A549 (cell line): ENCODE data around the gene FAM240A. TPM values are rescaled to one million over a fixed set of nuclear protein-coding genes. Genes with fewer than 3 reads are reported as not detected.
"Not testable (repeated sequence)": the region's sequence is repeated elsewhere in the genome, so short reads cannot be mapped to it uniquely, and the experiment has no call there.

Source experiments
- ATAC-seq, 2 experiments: fragments of 200-7000 bp in 1 of 2; fragments of >200 bp in 1 of 2; cut with Nextera tagmentation in 1 of 2; cut with Tn5 transposase in 1 of 2; 3 replicates each; pipeline versions ENCODE4 v1.8.0 to v1.9.1; 2018 to 2020; ENCODE audit warnings: mild to moderate bottlenecking in 1 of 2, moderate library complexity in 1 of 2
- CTCF ChIA-PET: fragments of 300-600 bp; sonication (Branson Sonifier 250); formaldehyde crosslinking; extraction: SDS; loops from one replicate; lab custom pipeline; 2021; ENCODE audit warnings: antibody characterized with exemption, inconsistent platforms; lab: Yijun Ruan, JAX
- POLR2A ChIA-PET: fragments of 350-600 bp; formaldehyde crosslinking; extraction: SDS; loops from one replicate; lab custom pipeline; 2021; ENCODE audit warnings: antibody characterized with exemption, inconsistent platforms; lab: Yijun Ruan, JAX
- DNase-seq, 2 experiments: peaks; one replicate each; pipeline versions ENCODE4 v3.0.0 to v3.0.0-alpha.2; 2011 to 2016; ENCODE audit warnings: low read depth in 1 of 2, low spot score in 1 of 2
- FAIRE-seq: peaks from 2 replicates; lab custom pipeline; 2011; peaks lifted over from hg19 to GRCh38; lab: Jason Lieb, UNC
- H3K27ac ChIP-seq, 2 experiments: fragments of >200 bp; sonication (Bioruptor Twin); formaldehyde crosslinking; 3 replicates each; pipeline ENCODE4 v1.5.1; 2016 to 2017
- H3K4me1 ChIP-seq: fragments of >200 bp; sonication (Bioruptor Twin); formaldehyde crosslinking; 3 replicates; pipeline ENCODE4 v1.6.1; 2016
- H3K4me2 ChIP-seq: fragments of >200 bp; sonication (Bioruptor Twin); formaldehyde crosslinking; 3 replicates; pipeline ENCODE4 v1.6.1; 2016
- H3K4me3 ChIP-seq: fragments of >200 bp; sonication (Bioruptor Twin); formaldehyde crosslinking; 3 replicates; pipeline ENCODE4 v1.5.1; 2016
- H3K9me3 ChIP-seq: fragments of >200 bp; sonication (Bioruptor Twin); formaldehyde crosslinking; 3 replicates; pipeline ENCODE4 v1.6.1; 2016
- CHD2 ChIP-seq: fragments of 150-350 bp; IDR thresholded peaks from 2 replicates; pipeline ENCODE4 v1.6.1; 2014; ENCODE audit warnings: low read length; ENCODE audit not compliant: partially characterized antibody
- EHF ChIP-seq: fragments of 250-450 bp; sonication (Bioruptor Pico); IDR thresholded peaks from 2 replicates; pipeline ENCODE4 v1.5.0; 2020; ENCODE audit warnings: mild to moderate bottlenecking
- FOSL2 ChIP-seq, 2 experiments: fragments of 450-650 bp in 1 of 2; fragments of >200 bp in 1 of 2; sonication (Bioruptor Twin) in 1 of 2; formaldehyde crosslinking; IDR thresholded peaks; 2 replicates each; pipeline versions ENCODE4 v1.5.0 to v1.6.1; 2016 to 2020; ENCODE audit warnings: mild to moderate bottlenecking in 1 of 2, moderate library complexity in 1 of 2
- HMGXB4 ChIP-seq: fragments of 250-450 bp; sonication (Bioruptor Pico); IDR thresholded peaks from 2 replicates; pipeline ENCODE4 v1.5.0; 2021; ENCODE audit warnings: mild to moderate bottlenecking, moderate library complexity, borderline replicate concordance
- HOXA7 ChIP-seq: fragments of 250-450 bp; sonication (Bioruptor Pico); IDR thresholded peaks from 2 replicates; pipeline ENCODE4 v1.5.0; 2020; ENCODE audit warnings: mild to moderate bottlenecking, moderate library complexity
- JUNB ChIP-seq: fragments of >200 bp; sonication (Bioruptor Twin); formaldehyde crosslinking; IDR thresholded peaks from 2 replicates; pipeline ENCODE4 v1.6.1; 2016
- MAFK ChIP-seq: fragments of 450-650 bp; IDR thresholded peaks from 2 replicates; pipeline ENCODE4 v1.6.1; 2014; ENCODE audit not compliant: partially characterized antibody
- NFE2L2 ChIP-seq: fragments of 150-350 bp; conservative IDR thresholded peaks from 2 replicates; pipeline ENCODE4 v1.6.1; 2014; ENCODE audit warnings: low read length
- NR3C1 ChIP-seq: fragments of >200 bp; sonication (Bioruptor Twin); formaldehyde crosslinking; IDR thresholded peaks from 3 replicates; pipeline ENCODE4 v1.6.1; 2017
- POLR2AphosphoS2 ChIP-seq: conservative IDR thresholded peaks from 2 replicates; pipeline ENCODE4 v1.6.1; 2012; ENCODE audit warnings: low read length, improper control_type of control experiment, inconsistent platforms
- REST ChIP-seq: fragments of 200-600 bp; sonication (generic); IDR thresholded peaks from 2 replicates; pipeline ENCODE4 v1.6.1; 2016; ENCODE audit warnings: antibody characterized with exemption, mild to moderate bottlenecking, moderate library complexity
- TFCP2L1 ChIP-seq: fragments of 250-450 bp; sonication (Bioruptor Pico); IDR thresholded peaks from 2 replicates; pipeline ENCODE4 v1.5.0; 2021; ENCODE audit warnings: mild to moderate bottlenecking
- ZC3H11A ChIP-seq: fragments of 450-650 bp; IDR thresholded peaks from 2 replicates; pipeline ENCODE4 v1.6.1; 2014; ENCODE audit warnings: antibody characterized with exemption, mild to moderate bottlenecking
- ZNF302 ChIP-seq: fragments of 250-450 bp; sonication (Bioruptor Pico); IDR thresholded peaks from 2 replicates; pipeline ENCODE4 v1.9.0; 2021; ENCODE audit warnings: inconsistent platforms, mild to moderate bottlenecking, moderate library complexity
- ZSCAN20 ChIP-seq: fragments of 250-450 bp; sonication (Bioruptor Pico); IDR thresholded peaks from 2 replicates; pipeline ENCODE4 v1.8.0; 2022; ENCODE audit warnings: mild to moderate bottlenecking, moderate library complexity
- WGBS: methylation state at CpG from one replicate; pipeline ENCODE4 v1.1.6; 2017; ENCODE audit errors: missing lambda C conversion rate; 5-methylcytosine and 5-hydroxymethylcytosine counted together
- polyA plus RNA-seq, 4 experiments: library from polyadenylated mRNA; depleted of rRNA in 3 of 4; stranded (reverse); fragments of >200 nt; fragmentation: RNase III in 1 of 4; extraction: RNeasy Plus Mini Kit Qiagen cat#74134 plus additional on column Dnase treatment in 1 of 4; gene quantifications; 2 replicates in 3 of 4; 3 replicates in 1 of 4; pipeline ENCODE4 v1.2.3, GENCODE V29; 2011 to 2017

FAM240A gene
- polyA plus RNA-seq, 2 of the 4 experiments (the other 2 are of a cell fraction), result not detected

GRCh38 chr3:46576879-46577278 is 35.4 kb upstream of the FAM240A start:
- Histone ChIP-seq H3K9me3 (no peaks in the 10 kb centered on the region), H3K4me1 (no peaks in the 10 kb centered on the region), H3K4me3 (no peak overlapping the region), H3K4me2 (no peak overlapping the region), H3K27ac (no peak overlapping the region)
- DNase-seq (no peak), ATAC-seq (no peak), FAIRE-seq (no peak)
- WGBS, result 89% methylated on average over 21 of the region's 21 CpGs
- ChIA-PET CTCF (no interaction called here), POLR2A (no interaction called here)
- no peak for TF ChIP-seq FOSL2 (IDR thresholded peaks at IDR 0.05)
- TF ChIP-seq FOSL2 (CRISPR knock-in tag; IDR thresholded peaks at IDR 0.05), result no peak
- TF ChIP-seq ZC3H11A, result no peak
- no peak for TF ChIP-seq NFE2L2
- no peak for TF ChIP-seq TFCP2L1 (CRISPR knock-in tag)
- no peak for TF ChIP-seq ZNF302
- no peak for TF ChIP-seq REST

DNA sequence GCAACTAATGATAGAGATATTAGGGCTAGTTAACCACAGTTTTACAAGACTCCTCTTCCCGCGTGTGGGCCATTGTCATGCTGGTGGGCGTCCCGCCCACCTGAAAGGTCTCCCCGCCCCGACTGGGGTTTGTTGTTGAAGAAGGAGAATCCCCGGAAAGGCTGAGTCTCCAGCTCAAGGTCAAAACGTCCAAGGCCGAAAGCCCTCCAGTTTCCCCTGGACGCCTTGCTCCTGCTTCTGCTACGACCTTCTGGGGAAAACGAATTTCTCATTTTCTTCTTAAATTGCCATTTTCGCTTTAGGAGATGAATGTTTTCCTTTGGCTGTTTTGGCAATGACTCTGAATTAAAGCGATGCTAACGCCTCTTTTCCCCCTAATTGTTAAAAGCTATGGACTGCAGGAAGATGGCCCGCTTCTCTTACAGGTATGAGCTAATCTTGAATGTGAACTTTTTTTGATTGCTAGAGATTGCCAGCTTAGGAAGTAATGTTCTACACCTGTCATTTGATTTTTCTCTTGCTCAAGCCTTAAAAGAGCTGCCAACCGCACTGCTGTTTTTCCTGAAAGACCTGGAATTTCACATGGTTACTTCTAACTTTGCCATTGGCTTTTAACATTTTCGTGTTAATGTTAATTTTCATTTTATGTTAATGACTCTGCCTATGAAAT is 34.6 kb upstream of the FAM240A start:
- DNase-seq, H3K4me1 ChIP-seq, H3K27ac ChIP-seq, H3K4me2 ChIP-seq, POLR2A ChIA-PET, CTCF ChIA-PET, H3K4me3 ChIP-seq, H3K9me3 ChIP-seq, FAIRE-seq, ATAC-seq: not testable (repeated sequence)
- WGBS, result 80% methylated on average over 14 of the region's 18 CpGs

GRCh38 chr3:46578973-46579755 is 33.2 kb upstream of the FAM240A start:
- no peak for TF ChIP-seq CHD2
- no peak for TF ChIP-seq HOXA7 (CRISPR knock-in tag)
- no peak for TF ChIP-seq POLR2AphosphoS2
- no peak for TF ChIP-seq ZC3H11A
- no peak for TF ChIP-seq MAFK
- H3K4me3 ChIP-seq, result no peak overlapping the region
- ChIA-PET POLR2A (no interaction called here), CTCF (no interaction called here)
- H3K4me1 ChIP-seq, result no peaks in the 10 kb centered on the region; the same call in 2 of the 3 replicates
- no peak overlapping the region for H3K27ac ChIP-seq
- H3K4me2 ChIP-seq, result no peak overlapping the region
- H3K9me3 ChIP-seq, result no peaks in the 10 kb centered on the region
- no peak for ATAC-seq
- DNase-seq, result no peak
- no peak for FAIRE-seq
- WGBS, result 63% methylated on average over 5 of the region's 10 CpGs

- ATAC-seq, result no peak
Observed at GRCh38 chr3:46579756-46580286, 32.5 kb upstream of the FAM240A start.

More at GRCh38 chr3:46579756-46580286, 32.5 kb upstream of the FAM240A start:
- H3K4me2 ChIP-seq, result no peak overlapping the region
- POLR2A ChIA-PET, result no interaction called here
- no peaks in the 10 kb centered on the region for H3K9me3 ChIP-seq
- WGBS, result 87% methylated on average over 14 of the region's 14 CpGs
- no peak for DNase-seq
- no peaks in the 10 kb centered on the region; the same call in 2 of the 3 replicates for H3K4me1 ChIP-seq
- no peak overlapping the region for H3K4me3 ChIP-seq
- FAIRE-seq, result no peak
- TF ChIP-seq NR3C1 (no peak), JUNB (no peak), ZSCAN20 (CRISPR knock-in tag) (no peak), TFCP2L1 (CRISPR knock-in tag) (no peak), EHF (CRISPR knock-in tag) (no peak), HMGXB4 (CRISPR knock-in tag) (no peak), ZNF302 (no peak)
- TF ChIP-seq, all 56 proteins: peak for 0
- no peak overlapping the region for H3K27ac ChIP-seq
- CTCF ChIA-PET, result no interaction called here
